HEK293 (cell line): ENCODE data around the gene CREB5.
A peak's percentile ranks its signal among the peaks of the same experiment; 100 is the strongest.

Experiments used
- EGR2 ChIP-seq: fragments of 450-650 bp; formaldehyde crosslinking; IDR thresholded peaks from 2 replicates; pipeline ENCODE4 v1.5.1; 2016; ENCODE audit warnings: low read depth, missing biosample characterization, missing genetic modification characterization
- FEZF1 ChIP-seq: fragments of 450-650 bp; formaldehyde crosslinking; IDR thresholded peaks from 2 replicates; pipeline ENCODE4 v1.5.1; 2016; ENCODE audit warnings: missing biosample characterization, missing genetic modification characterization
- HOXA7 ChIP-seq: sonication (generic); formaldehyde crosslinking; IDR thresholded peaks from 2 replicates; pipeline ENCODE4 v1.8.1; 2022; ENCODE audit warnings: missing genetic modification reagents, borderline replicate concordance
- KLF1 ChIP-seq: fragments of 450-650 bp; formaldehyde crosslinking; IDR thresholded peaks from 2 replicates; pipeline ENCODE4 v1.5.1; 2016; ENCODE audit warnings: missing biosample characterization, missing genetic modification characterization
- SCRT1 ChIP-seq: fragments of 450-650 bp; formaldehyde crosslinking; IDR thresholded peaks from 2 replicates; pipeline ENCODE4 v1.5.1; 2016; ENCODE audit warnings: missing biosample characterization, missing genetic modification characterization, borderline replicate concordance
- SCRT2 ChIP-seq: fragments of 450-650 bp; formaldehyde crosslinking; IDR thresholded peaks from 2 replicates; pipeline ENCODE4 v1.5.1; 2016; ENCODE audit warnings: missing biosample characterization, missing genetic modification characterization
- SP2 ChIP-seq: fragments of 450-650 bp; formaldehyde crosslinking; IDR thresholded peaks from 2 replicates; pipeline ENCODE4 v1.5.1; 2016; ENCODE audit warnings: missing biosample characterization, missing genetic modification characterization
- SP3 ChIP-seq: fragments of 450-650 bp; formaldehyde crosslinking; IDR thresholded peaks from 2 replicates; pipeline ENCODE4 v1.5.1; 2016; ENCODE audit warnings: missing biosample characterization, missing genetic modification characterization
- TCF7L2 ChIP-seq: IDR thresholded peaks from 2 replicates; pipeline ENCODE4 v1.6.1; 2011; ENCODE audit warnings: low read depth, mild to moderate bottlenecking, inconsistent platforms, low read length, moderate library complexity, borderline replicate concordance
- YY1 ChIP-seq: fragments of 450-650 bp; formaldehyde crosslinking; IDR thresholded peaks from 2 replicates; pipeline ENCODE4 v1.5.1; 2018; ENCODE audit warnings: missing biosample characterization, missing genetic modification characterization
- ZFHX2 ChIP-seq: fragments of 450-650 bp; formaldehyde crosslinking; conservative IDR thresholded peaks from 2 replicates; pipeline ENCODE4 v1.5.1; 2016; ENCODE audit warnings: missing biosample characterization, missing genetic modification characterization
- ZNF140 ChIP-seq: fragments of 450-650 bp; formaldehyde crosslinking; IDR thresholded peaks from 2 replicates; pipeline ENCODE4 v1.5.1; 2016; ENCODE audit warnings: missing biosample characterization, missing genetic modification characterization
- ZNF169 ChIP-seq: fragments of 450-650 bp; formaldehyde crosslinking; IDR thresholded peaks from 2 replicates; pipeline ENCODE4 v1.5.1; 2016; ENCODE audit warnings: missing biosample characterization, missing genetic modification characterization
- ZNF2 ChIP-seq: fragments of 450-650 bp; formaldehyde crosslinking; IDR thresholded peaks from 2 replicates; pipeline ENCODE4 v1.5.1; 2016; ENCODE audit warnings: missing biosample characterization, missing genetic modification characterization
- ZNF24 ChIP-seq: fragments of 450-650 bp; formaldehyde crosslinking; IDR thresholded peaks from 2 replicates; pipeline ENCODE4 v1.5.1; 2016; ENCODE audit warnings: missing biosample characterization, missing genetic modification characterization
- ZNF366 ChIP-seq: fragments of 450-650 bp; formaldehyde crosslinking; conservative IDR thresholded peaks from 2 replicates; pipeline ENCODE4 v1.5.1; 2016; ENCODE audit warnings: missing biosample characterization, missing genetic modification characterization
- ZNF394 ChIP-seq: fragments of 450-650 bp; formaldehyde crosslinking; IDR thresholded peaks from 2 replicates; pipeline ENCODE4 v1.5.1; 2016; ENCODE audit warnings: missing biosample characterization, missing genetic modification characterization, mild to moderate bottlenecking, moderate library complexity, borderline replicate concordance
- ZNF514 ChIP-seq: fragments of 450-650 bp; formaldehyde crosslinking; IDR thresholded peaks from 2 replicates; pipeline ENCODE4 v1.5.1; 2016; ENCODE audit warnings: missing biosample characterization, missing genetic modification characterization
- ZNF544 ChIP-seq: fragments of 450-650 bp; formaldehyde crosslinking; IDR thresholded peaks from 2 replicates; pipeline ENCODE4 v1.5.0; 2017; ENCODE audit warnings: missing biosample characterization, missing genetic modification characterization
- ZNF555 ChIP-seq: fragments of 450-650 bp; formaldehyde crosslinking; conservative IDR thresholded peaks from 2 replicates; pipeline ENCODE4 v1.5.1; 2017; ENCODE audit warnings: missing biosample characterization, mild to moderate bottlenecking, missing genetic modification characterization, inconsistent platforms
- ZNF624 ChIP-seq: fragments of 450-650 bp; formaldehyde crosslinking; IDR thresholded peaks from 2 replicates; pipeline ENCODE4 v1.5.1; 2017; ENCODE audit warnings: missing biosample characterization, missing genetic modification characterization
- ZNF654 ChIP-seq: fragments of 450-650 bp; formaldehyde crosslinking; IDR thresholded peaks from 2 replicates; pipeline ENCODE4 v1.5.1; 2016; ENCODE audit warnings: low read depth, missing biosample characterization, missing genetic modification characterization
- ZNF664 ChIP-seq: fragments of 450-650 bp; formaldehyde crosslinking; IDR thresholded peaks from 2 replicates; pipeline ENCODE4 v1.5.1; 2016; ENCODE audit warnings: missing biosample characterization, missing genetic modification characterization
- TF ChIP-seq, protein P1 (sequence below): fragments of 450-650 bp; formaldehyde crosslinking; IDR thresholded peaks from 2 replicates; pipeline ENCODE4 v1.5.1; 2016; ENCODE audit warnings: missing biosample characterization, missing genetic modification characterization
- TF ChIP-seq, protein P2 (sequence below): fragments of 450-650 bp; formaldehyde crosslinking; IDR thresholded peaks from 2 replicates; pipeline ENCODE4 v1.5.1; 2016; ENCODE audit warnings: missing biosample characterization, missing genetic modification characterization
- TF ChIP-seq, protein P3 (sequence below): fragments of 450-650 bp; formaldehyde crosslinking; IDR thresholded peaks from 2 replicates; pipeline ENCODE4 v1.5.1; 2016; ENCODE audit warnings: missing biosample characterization, missing genetic modification characterization
- TF ChIP-seq, protein P4 (sequence below): fragments of 450-650 bp; formaldehyde crosslinking; IDR thresholded peaks from 2 replicates; pipeline ENCODE4 v1.5.1; 2016; ENCODE audit warnings: missing biosample characterization, missing genetic modification characterization

Gene CREB5

DNA sequence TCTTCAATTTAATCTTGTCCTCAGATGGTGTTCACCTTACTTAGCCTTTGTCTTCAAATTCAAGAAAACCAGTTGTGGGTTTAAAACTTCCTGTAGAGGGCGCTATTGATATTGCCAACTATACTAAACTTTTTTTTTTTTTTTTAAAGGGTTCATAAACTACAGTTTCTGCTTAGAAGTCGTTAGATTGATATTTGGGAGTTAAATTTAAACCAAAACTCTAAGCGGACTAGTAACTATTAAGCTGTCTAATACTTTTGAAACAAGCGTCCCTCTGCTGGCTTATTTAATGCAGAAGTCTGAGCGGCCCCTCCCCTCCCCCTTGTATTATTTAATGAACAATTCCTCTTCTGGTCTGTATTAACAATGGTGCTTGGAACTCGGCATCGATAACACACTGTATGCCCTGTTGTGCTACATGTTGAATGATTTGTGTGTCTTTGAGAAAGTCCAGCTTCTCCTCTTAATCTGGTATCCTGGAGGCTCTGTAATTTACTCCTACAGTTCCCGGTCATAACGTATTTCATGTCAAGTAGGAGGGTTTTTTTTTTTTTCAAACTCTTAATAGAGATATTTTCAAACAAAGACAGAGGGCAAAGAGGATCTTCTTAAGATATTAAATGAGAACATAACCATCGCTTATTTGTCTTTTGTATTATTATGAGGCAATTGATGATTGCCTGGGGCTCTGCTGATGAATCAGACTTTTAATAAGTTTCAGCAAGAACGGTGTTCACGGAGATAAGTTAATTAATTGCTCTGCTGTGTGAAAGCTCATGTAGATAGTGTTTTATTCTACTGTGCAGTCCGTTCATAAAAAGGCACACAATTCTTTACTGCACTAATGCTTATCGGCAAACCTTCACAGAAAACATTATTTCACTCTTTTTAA, 22.6 kb upstream of the CREB5 start (continued):
- TF ChIP-seq ZNF140 (tag by site-specific recombination) (no peak), ZNF169 (tag by site-specific recombination) (no peak), ZNF624 (tag by site-specific recombination) (no peak), SP3 (tag by site-specific recombination) (no peak), FEZF1 (tag by site-specific recombination) (peak; percentile 33), ZNF24 (tag by site-specific recombination) (no peak), SCRT2 (peak; percentile 75; the same call in 1 of the 2 replicates), ZNF394 (tag by site-specific recombination) (peak; percentile 62; the same call in 1 of the 2 replicates), SP2 (tag by site-specific recombination) (no peak), ZNF664 (no peak), TCF7L2 (no peak), YY1 (tag by site-specific recombination) (no peak), ZNF2 (tag by site-specific recombination) (no peak; the same call in 1 of the 2 replicates), ZFHX2 (tag by site-specific recombination) (no peak), ZNF654 (tag by site-specific recombination) (peak; percentile 86), ZNF514 (no peak), ZNF555 (tag by site-specific recombination) (no peak), SCRT1 (tag by site-specific recombination) (0 out of 2 replicates have a peak, but pooled peaks have one; percentile 29), EGR2 (tag by site-specific recombination) (0 out of 2 replicates have a peak, but pooled peaks have one; percentile 9), HOXA7 (CRISPR knock-in tag) (no peak), ZNF366 (no peak), ZNF544 (tag by site-specific recombination) (no peak), KLF1 (tag by site-specific recombination) (no peak)
- TF ChIP-seq, protein P1, sequence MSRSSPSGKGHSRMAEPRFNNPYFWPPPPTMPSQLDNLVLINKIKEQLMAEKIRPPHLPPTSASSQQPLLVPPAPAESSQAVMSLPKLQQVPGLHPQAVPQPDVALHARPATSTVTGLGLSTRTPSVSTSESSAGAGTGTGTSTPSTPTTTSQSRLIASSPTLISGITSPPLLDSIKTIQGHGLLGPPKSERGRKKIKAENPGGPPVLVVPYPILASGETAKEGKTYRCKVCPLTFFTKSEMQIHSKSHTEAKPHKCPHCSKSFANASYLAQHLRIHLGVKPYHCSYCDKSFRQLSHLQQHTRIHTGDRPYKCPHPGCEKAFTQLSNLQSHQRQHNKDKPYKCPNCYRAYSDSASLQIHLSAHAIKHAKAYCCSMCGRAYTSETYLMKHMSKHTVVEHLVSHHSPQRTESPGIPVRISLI (tag by site-specific recombination) = peak; percentile 83
- TF ChIP-seq, protein P2, sequence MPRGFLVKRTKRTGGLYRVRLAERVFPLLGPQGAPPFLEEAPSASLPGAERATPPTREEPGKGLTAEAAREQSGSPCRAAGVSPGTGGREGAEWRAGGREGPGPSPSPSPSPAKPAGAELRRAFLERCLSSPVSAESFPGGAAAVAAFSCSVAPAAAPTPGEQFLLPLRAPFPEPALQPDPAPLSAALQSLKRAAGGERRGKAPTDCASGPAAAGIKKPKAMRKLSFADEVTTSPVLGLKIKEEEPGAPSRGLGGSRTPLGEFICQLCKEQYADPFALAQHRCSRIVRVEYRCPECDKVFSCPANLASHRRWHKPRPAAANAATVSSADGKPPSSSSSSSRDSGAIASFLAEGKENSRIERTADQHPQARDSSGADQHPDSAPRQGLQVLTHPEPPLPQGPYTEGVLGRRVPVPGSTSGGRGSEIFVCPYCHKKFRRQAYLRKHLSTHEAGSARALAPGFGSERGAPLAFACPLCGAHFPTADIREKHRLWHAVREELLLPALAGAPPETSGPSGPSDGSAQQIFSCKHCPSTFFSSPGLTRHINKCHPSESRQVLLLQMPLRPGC (tag by site-specific recombination) = no peak
- TF ChIP-seq, protein P3, sequence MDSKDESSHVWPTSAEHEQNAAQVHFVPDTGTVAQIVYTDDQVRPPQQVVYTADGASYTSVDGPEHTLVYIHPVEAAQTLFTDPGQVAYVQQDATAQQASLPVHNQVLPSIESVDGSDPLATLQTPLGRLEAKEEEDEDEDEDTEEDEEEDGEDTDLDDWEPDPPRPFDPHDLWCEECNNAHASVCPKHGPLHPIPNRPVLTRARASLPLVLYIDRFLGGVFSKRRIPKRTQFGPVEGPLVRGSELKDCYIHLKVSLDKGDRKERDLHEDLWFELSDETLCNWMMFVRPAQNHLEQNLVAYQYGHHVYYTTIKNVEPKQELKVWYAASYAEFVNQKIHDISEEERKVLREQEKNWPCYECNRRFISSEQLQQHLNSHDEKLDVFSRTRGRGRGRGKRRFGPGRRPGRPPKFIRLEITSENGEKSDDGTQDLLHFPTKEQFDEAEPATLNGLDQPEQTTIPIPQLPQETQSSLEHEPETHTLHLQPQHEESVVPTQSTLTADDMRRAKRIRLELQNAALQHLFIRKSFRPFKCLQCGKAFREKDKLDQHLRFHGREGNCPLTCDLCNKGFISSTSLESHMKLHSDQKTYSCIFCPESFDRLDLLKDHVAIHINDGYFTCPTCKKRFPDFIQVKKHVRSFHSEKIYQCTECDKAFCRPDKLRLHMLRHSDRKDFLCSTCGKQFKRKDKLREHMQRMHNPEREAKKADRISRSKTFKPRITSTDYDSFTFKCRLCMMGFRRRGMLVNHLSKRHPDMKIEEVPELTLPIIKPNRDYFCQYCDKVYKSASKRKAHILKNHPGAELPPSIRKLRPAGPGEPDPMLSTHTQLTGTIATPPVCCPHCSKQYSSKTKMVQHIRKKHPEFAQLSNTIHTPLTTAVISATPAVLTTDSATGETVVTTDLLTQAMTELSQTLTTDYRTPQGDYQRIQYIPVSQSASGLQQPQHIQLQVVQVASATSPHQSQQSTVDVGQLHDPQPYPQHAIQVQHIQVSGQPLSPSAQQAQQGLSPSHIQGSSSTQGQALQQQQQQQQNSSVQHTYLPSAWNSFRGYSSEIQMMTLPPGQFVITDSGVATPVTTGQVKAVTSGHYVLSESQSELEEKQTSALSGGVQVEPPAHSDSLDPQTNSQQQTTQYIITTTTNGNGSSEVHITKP (tag by site-specific recombination) = peak; percentile 80
- TF ChIP-seq, protein P4, sequence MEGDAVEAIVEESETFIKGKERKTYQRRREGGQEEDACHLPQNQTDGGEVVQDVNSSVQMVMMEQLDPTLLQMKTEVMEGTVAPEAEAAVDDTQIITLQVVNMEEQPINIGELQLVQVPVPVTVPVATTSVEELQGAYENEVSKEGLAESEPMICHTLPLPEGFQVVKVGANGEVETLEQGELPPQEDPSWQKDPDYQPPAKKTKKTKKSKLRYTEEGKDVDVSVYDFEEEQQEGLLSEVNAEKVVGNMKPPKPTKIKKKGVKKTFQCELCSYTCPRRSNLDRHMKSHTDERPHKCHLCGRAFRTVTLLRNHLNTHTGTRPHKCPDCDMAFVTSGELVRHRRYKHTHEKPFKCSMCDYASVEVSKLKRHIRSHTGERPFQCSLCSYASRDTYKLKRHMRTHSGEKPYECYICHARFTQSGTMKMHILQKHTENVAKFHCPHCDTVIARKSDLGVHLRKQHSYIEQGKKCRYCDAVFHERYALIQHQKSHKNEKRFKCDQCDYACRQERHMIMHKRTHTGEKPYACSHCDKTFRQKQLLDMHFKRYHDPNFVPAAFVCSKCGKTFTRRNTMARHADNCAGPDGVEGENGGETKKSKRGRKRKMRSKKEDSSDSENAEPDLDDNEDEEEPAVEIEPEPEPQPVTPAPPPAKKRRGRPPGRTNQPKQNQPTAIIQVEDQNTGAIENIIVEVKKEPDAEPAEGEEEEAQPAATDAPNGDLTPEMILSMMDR = peak; percentile 29; the same call in 1 of the 2 replicates
